Peyer's patch (tissue), 4 donors: ENCODE measurements around the gene PBRM1.

Source experiments
- CTCF ChIP-seq, 6 experiments: fragments of 450-650 bp in 4 of 6; fragments of 200-600 bp in 2 of 6; sonication (generic) in 1 of 6; IDR thresholded peaks; one replicate each; pipeline ENCODE4 v1.5.1; 2017 to 2019; ENCODE audit warnings: antibody characterized with exemption in 6 of 6, mild to moderate bottlenecking in 3 of 6, moderate library complexity in 1 of 6
- POLR2A ChIP-seq, 2 donors: fragments of 450-650 bp; IDR thresholded peaks; one replicate each; pipeline ENCODE4 v1.5.1; 2017; ENCODE audit warnings: antibody characterized with exemption in 2 of 2, mild to moderate bottlenecking in 2 of 2, moderate library complexity in 2 of 2

GRCh38 chr3:52506266-52506966, 179.3 kb downstream of the PBRM1 start:
- TF ChIP-seq POLR2A (IDR thresholded peaks at IDR 0.05) (no peak), CTCF (IDR thresholded peaks at IDR 0.05) (no peak)
